ENCODE measurements around the gene PBX4. TPM values are rescaled to one million over a fixed set of nuclear protein-coding genes. Genes with fewer than 3 reads are reported as not detected.

Gene PBX4
- total RNA-seq, 1 experiment from 2014 or later, result 11.6 TPM

DNA sequence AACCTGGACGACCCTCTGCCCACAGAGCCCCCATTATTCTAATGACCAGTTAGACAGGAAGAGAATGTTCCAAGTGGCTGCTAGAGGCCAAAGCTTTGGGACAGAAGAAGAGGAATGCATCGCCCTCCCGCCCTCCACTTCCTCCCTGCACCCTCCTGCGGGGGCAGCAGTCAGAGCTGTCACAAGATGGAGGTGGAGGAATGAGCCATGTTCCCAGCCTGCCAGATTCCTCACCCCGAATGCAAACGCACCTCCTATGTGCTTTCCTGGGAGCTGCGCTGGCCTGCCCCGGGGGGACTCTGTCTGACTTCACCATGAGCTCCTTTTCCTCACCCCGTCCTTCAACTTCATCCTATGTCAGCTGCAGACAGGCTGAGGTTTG is 88.1 kb downstream of the PBX4 start:
- ChIA-PET CTCF (interaction anchor here (0.8 to 4.8 kb wide), 5 partner anchors 22 to 114 kb away, joined by 3 to 22 read pairs (median 6); partner anchors contain the start of gene GMIP), RAD21 (ENCODE audit: low non-redundant PET in 1 of 2, low total read pairs in 2 of 2, uncharacterized antibody in 2 of 2, unreplicated experiment in 2 of 2) (no interaction called here)

DNA sequence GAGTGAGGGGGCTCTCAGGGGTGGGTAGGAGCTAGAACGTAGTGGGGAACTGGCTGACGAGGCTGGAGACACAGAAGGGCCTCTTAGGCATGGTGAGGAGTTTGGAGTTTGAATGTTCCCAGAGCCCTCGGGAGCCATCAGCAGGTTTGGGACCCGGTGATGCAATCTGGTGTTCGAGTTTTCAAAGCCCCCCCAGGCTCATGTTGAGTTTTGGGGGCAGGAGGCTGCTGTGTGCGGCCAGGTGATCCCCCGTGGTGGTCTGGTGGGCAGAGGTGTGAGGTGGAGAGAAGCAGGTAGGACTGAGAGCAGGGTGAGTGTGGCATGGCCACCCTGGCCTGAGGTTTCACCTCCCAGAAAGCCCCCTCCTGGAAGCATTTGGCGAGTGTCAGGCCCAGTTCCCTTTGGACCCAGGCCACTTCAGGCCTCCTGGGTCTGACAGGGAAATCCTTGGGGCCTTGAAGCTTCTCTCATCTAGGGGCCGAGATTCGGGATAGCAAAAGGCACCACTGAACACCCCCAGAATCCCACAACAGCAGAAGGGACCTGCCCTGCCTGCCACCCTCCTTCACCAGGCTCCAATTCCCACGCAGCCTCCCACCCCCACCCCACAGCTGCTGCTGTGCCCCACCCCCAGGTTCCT is 88.6 kb downstream of the PBX4 start:
- no peak for ATAC-seq
- Histone ChIP-seq H2AFZ (ENCODE audit: low read depth, low read length, poor library complexity, severe bottlenecking) (no peak overlapping the region), H3K79me2 (ENCODE audit: insufficient read depth, low read length) (peaks cover 13% of the 10 kb centered on the region), H3K27ac (ENCODE audit: low read depth, low read length) (no peak overlapping the region), H3K27me3 (ENCODE audit: insufficient read depth, low read length) (no peaks in the 10 kb centered on the region), H3K36me3 (ENCODE audit: control insufficient read depth in 1 of 2, insufficient read depth in 2 of 2, low read length in 2 of 2) (peaks cover 0 to 2% of the 10 kb centered on the region in 2 experiments; a peak in 2 of 4 replicates), H3K4me3 (replicated peaks in 1 of 2; ENCODE audit: low read depth in 1 of 2, low read length in 2 of 2) (no peak overlapping the region), H3K9me2 (ENCODE audit: insufficient read depth) (no peaks in the 10 kb centered on the region), H3K4me2 (ENCODE audit: low read length) (no peak overlapping the region), H3K9me3 (ENCODE audit: control insufficient read depth in 1 of 2, insufficient read depth in 1 of 2, low read depth in 1 of 2, low read length in 2 of 2) (no peaks in the 10 kb centered on the region), H3K9ac (ENCODE audit: low read length) (no peak overlapping the region), H4K20me1 (ENCODE audit: insufficient read depth) (no peaks in the 10 kb centered on the region), H3K4me1 (ENCODE audit: control insufficient read depth in 1 of 2, insufficient read depth in 2 of 2, low read length in 2 of 2) (no peaks in the 10 kb centered on the region; a peak in 1 of 4 replicates)
- DNase-seq (ENCODE audit: low read depth, low spot score), result no peak
- ChIA-PET CTCF (interaction anchor here (0.8 to 4.8 kb wide), 5 partner anchors 23 to 114 kb away, joined by 3 to 22 read pairs (median 6); partner anchors contain the start of gene GMIP), POLR2A (no interaction called here), RAD21 (ENCODE audit: low non-redundant PET in 1 of 2, low total read pairs in 2 of 2, uncharacterized antibody in 2 of 2, unreplicated experiment in 2 of 2) (interaction anchor here in 1 of 2 experiments (0.6 kb wide), 1 partner anchor 111 kb away, joined by 3 read pairs; no protein-coding TSS in a partner anchor)
- TF ChIP-seq, protein P1, sequence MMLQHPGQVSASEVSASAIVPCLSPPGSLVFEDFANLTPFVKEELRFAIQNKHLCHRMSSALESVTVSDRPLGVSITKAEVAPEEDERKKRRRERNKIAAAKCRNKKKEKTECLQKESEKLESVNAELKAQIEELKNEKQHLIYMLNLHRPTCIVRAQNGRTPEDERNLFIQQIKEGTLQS (IDR thresholded peaks at IDR 0.05), result no peak
- TF ChIP-seq ELF1 (IDR thresholded peaks at IDR 0.05; ENCODE audit: borderline replicate concordance, low read depth) (no peak), ZFX (IDR thresholded peaks at IDR 0.05) (no peak)
- BruUV-seq (replicated peaks), result no TSS peak
- intact Hi-C loops (cut with micrococcal nuclease), result no loop called here

More for the DNA sequence above, 88.1 kb downstream of the PBX4 start:
- DNase-seq (ENCODE audit: low read depth, low spot score) (no peak), ATAC-seq (no peak)
- no peaks in the 10 kb centered on the region for H4K20me1 ChIP-seq (ENCODE audit: insufficient read depth)
- intact Hi-C loops (cut with micrococcal nuclease), result no loop called here
- no peak overlapping the region for H3K4me2 ChIP-seq (ENCODE audit: low read length)
- no peaks in the 10 kb centered on the region; a peak in 1 of 4 replicates for H3K4me1 ChIP-seq (ENCODE audit: control insufficient read depth in 1 of 2, insufficient read depth in 2 of 2, low read length in 2 of 2)
- POLR2A ChIA-PET, result no interaction called here
- TF ChIP-seq, protein P2, sequence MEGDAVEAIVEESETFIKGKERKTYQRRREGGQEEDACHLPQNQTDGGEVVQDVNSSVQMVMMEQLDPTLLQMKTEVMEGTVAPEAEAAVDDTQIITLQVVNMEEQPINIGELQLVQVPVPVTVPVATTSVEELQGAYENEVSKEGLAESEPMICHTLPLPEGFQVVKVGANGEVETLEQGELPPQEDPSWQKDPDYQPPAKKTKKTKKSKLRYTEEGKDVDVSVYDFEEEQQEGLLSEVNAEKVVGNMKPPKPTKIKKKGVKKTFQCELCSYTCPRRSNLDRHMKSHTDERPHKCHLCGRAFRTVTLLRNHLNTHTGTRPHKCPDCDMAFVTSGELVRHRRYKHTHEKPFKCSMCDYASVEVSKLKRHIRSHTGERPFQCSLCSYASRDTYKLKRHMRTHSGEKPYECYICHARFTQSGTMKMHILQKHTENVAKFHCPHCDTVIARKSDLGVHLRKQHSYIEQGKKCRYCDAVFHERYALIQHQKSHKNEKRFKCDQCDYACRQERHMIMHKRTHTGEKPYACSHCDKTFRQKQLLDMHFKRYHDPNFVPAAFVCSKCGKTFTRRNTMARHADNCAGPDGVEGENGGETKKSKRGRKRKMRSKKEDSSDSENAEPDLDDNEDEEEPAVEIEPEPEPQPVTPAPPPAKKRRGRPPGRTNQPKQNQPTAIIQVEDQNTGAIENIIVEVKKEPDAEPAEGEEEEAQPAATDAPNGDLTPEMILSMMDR (IDR thresholded peaks at IDR 0.05 in 2 of 3, conservative IDR thresholded peaks at IDR 0.05 in 1 of 3; ENCODE audit: borderline replicate concordance in 1 of 3, insufficient read depth in 1 of 3, low read depth in 2 of 3, low read length in 2 of 3), result 0 out of 6 replicates have a peak, but pooled peaks of 1 of the 3 experiments have one; percentile 1
- no peak for TF ChIP-seq CBX3 (IDR thresholded peaks at IDR 0.05; ENCODE audit: low read depth)
- H3K27ac ChIP-seq (ENCODE audit: low read depth, low read length), result no peak overlapping the region
- peaks cover 0 to 2% of the 10 kb centered on the region in 2 experiments; a peak in 2 of 4 replicates for H3K36me3 ChIP-seq (ENCODE audit: control insufficient read depth in 1 of 2, insufficient read depth in 2 of 2, low read length in 2 of 2)
- BruUV-seq (replicated peaks), result no TSS peak
- H3K9me3 ChIP-seq (ENCODE audit: control insufficient read depth in 1 of 2, insufficient read depth in 1 of 2, low read depth in 1 of 2, low read length in 2 of 2), result no peaks in the 10 kb centered on the region
- no peak overlapping the region for H3K9ac ChIP-seq (ENCODE audit: low read length)
- peaks cover 8% of the 10 kb centered on the region for H3K79me2 ChIP-seq (ENCODE audit: insufficient read depth, low read length)
- H3K4me3 ChIP-seq (replicated peaks in 1 of 2; ENCODE audit: low read depth in 1 of 2, low read length in 2 of 2), result no peak overlapping the region
- H3K27me3 ChIP-seq (ENCODE audit: insufficient read depth, low read length), result no peaks in the 10 kb centered on the region
- no peaks in the 10 kb centered on the region for H3K9me2 ChIP-seq (ENCODE audit: insufficient read depth)
- H2AFZ ChIP-seq (ENCODE audit: low read depth, low read length, poor library complexity, severe bottlenecking), result no peak overlapping the region
